ENCODE measurements around the gene GNG7.
"Not testable (repeated sequence)": the region's sequence is repeated elsewhere in the genome, so short reads cannot be mapped to it uniquely, and the experiment has no call there.

Gene GNG7

GRCh38 chr19:2546128-2547032 lies 156.1 kb downstream of the GNG7 start:
- DNase-seq = no peak

- DNase-seq = not testable (repeated sequence)
Observed at GRCh38 chr19:2545416-2546127, 156.9 kb downstream of the GNG7 start.

DNA sequence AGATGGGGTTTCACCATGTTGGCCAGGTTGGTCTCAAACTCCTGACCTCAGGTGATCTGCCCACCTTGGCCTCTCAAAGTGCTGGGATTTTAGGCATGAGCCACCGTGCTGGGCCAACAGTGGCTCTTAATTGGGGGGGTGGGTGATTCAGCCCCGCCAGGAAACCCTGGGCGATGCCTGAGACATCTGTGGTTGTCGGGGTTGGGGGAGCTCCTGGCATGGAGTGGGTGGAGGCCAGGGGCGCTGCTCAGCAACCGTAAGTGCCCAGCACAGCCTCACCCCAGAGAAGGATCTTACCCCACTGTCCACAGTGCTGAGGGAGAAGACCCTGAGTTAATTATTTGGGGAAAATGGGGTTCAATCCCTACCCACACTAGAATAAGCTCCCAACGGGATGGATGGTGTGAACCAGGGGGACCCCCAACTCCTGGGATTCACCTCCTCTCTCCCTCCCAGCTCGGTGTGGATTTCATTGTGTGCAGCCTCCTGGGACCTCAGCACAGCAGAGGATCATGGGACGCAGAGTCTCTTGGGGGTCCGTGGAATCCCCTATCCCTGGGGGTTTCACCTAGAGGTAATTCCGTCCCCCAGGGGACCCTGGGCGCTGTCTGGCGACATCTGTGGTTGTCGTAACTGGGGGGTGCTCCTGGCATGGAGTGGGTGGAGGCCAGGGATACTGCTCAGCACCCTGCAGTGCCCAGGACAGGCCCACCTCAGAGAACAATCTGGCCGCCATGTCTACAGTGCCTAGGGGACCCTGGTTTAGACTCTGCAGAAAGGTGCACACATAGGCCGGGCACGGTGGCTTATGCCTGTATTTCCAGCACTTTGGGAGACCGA lies 157.7 kb downstream of the GNG7 start:
- DNase-seq = no peak

DNA sequence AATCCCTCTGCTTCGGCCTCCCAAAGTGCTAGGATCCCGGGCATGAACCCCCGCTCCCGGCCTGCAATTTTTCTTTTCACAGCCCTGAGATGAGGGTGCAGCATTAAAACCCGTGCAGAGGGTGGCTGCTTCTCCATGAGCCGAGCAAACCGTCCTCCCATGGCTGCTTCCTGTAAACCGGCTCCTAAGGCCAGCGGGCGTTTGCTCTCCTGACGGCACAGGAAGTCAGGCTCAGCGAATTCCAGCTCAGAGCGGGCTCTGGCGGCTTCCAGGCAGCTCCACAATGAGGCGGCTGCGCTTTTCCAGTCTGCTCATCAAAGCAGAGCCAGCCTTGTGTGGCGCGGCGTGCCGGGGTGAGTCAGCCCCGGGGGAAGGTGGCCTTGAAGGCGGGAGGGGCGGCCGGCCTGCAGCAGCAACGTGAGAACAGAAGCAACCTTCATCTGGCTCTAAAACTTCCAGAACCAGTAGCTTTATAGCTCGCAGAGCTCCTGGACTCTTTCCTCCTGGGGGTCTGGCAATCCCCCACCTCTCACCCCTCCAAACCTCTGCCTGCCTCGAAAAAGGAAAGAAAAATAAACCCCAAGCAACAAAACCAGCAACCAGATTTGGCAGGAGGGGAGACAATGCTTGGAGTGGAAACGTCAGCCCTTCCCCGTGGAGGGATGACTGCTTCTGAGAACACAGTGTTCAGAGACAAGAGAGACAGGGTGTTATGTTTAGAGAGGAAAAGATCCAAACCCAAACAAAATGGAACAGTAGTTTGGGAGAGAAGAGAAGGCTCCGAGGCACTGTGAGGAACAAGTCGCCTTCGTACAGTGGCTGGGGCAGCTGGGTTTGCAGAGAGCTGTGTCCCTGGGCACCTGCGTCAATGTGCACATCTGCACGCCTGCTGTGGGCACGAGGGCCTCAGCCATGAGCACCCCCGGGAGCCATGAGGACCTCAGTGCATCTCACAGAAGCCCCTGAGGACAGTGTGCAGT lies 158.7 kb downstream of the GNG7 start:
- peak; percentile 81 for DNase-seq

DNA sequence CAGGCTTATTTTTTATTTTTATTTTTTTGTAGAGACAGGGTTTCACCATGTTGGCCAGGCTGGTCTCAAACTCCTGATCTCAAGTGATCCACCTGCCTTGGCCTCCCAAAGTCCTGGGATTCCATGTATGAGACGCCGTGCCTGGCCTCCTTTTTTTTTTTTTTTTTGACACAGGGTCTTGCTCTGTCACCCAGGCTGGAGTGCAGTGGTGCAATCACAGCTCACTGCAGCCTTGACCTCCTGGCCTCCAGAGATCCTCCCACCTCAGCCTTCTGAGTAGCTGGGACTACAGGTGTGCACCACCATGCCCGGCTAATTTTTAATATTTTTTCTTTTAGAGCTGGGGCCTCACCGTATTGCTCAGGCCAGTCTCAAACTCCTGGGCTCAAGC lies 159.4 kb downstream of the GNG7 start:
- DNase-seq = not testable (repeated sequence)

- DNase-seq = no peak
Observed at GRCh38 chr19:2542341-2543069, 160.0 kb downstream of the GNG7 start.

- no peak for DNase-seq
Observed at GRCh38 chr19:2540646-2541454, 161.6 kb downstream of the GNG7 start.

DNA sequence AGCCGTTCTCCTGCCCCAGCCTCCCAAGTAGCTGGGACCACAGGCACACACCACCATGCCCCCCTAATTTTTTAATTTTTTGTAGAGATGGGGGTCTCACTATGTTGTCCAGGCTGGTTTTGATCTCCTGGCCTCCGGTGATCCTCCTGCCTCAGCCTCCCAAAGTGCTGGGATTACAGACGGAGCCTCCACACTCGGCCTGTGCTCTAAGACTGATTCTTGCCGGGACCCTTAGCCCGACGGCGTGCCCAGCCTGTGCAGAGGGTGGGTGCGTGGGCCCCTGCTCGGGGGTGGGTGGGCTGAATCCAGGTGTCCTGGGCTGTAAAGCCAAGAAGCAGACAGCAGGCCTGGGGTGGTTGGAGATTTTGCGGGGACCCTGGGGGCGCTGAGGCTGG lies 162.2 kb downstream of the GNG7 start:
- no peak for DNase-seq

GRCh38 chr19:2538096-2538757 lies 164.3 kb downstream of the GNG7 start:
- no peak for DNase-seq

DNA sequence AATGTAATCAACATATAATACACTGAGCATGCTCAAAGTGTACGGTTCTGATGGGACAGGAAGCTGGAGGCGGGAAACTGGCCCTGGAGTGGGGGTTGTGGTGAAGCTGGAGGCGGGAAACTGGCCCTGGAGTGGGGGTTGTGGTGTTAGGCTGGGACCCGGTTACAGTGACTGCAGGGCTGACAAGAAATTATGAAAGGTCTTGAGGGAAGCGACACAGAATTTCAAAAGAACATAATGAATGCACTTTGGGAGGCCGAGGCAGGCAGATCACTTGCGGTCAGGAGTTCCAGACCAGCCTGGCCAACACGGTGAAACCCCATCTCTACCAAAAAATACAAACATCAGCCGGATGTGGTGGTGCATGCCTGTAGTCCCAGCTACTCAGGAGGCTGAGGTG lies 164.9 kb downstream of the GNG7 start:
- DNase-seq = not testable (repeated sequence)

DNA sequence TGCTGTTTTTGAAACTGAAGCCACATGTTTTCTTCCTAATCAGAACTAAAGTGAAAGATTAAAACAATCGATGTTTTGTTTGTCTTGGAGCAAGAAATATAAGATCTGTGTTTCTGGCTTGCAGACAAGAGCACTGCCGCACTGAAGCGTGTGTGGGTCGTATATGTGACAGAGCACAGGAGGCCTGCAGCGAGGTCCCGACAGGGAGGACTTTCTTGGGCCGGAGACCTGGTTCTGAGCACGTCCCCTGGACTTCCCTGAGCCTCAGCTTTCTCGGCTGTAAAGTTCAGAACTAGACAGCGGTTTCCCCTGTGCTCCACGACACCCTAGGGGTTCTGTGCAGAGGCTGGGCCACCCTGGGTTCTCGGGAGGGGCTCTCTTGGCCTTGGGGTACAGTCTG lies 166.0 kb downstream of the GNG7 start:
- DNase-seq = no peak

DNA sequence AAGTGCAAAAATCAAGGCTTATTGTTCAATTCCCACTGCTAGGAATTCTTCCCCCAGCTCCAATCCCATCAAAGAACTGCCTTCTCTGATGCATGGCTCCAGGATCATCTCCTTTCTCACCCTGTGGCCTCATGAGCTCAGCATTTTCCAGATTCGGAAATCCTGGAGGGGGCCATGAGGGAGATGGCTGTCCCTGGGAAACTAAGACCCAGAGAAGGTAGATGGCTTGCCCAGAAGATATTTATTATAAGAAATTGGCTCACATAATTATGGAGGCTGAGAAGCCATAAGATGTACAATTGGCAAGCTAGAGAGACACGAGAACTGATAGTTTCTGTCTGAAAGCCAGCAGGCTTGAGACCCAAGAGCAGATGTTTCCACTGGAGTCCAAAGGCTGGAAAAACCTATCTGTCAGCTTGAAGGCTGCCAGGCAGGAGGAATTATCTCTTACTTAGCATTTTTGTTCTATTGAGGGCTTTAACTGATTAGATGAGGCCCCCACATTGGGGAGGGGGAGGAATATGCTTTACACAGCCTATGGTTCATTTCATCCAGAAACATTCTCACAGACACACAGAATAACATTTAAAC lies 168.0 kb downstream of the GNG7 start:
- DNase-seq = no peak

GRCh38 chr19:2533686-2534422 lies 168.6 kb downstream of the GNG7 start:
- no peak for DNase-seq

- DNase-seq = no peak
Observed at GRCh38 chr19:2533072-2533425, 169.4 kb downstream of the GNG7 start.

GRCh38 chr19:2532252-2533071 lies 170.0 kb downstream of the GNG7 start:
- no peak for DNase-seq

DNA sequence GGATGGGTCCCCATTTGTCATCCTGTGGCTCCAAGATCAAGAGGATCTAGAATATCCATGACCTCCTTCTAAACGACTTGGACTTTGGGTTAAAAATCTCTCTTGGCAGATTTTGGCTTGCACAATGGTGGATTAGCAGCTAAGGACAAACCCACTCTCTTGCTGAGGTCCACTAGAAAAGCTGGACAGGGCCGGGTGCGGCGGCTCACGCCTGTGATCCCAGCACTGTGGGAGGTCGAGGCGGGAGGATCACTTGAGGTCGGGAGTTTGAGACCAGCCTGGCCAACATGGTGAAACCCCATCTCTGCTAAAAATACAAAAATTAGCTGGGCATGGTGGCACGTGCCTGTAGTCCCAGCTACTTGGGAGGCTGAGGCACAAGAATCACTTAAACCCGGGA lies 172.6 kb downstream of the GNG7 start:
- DNase-seq = not testable (repeated sequence)

DNA sequence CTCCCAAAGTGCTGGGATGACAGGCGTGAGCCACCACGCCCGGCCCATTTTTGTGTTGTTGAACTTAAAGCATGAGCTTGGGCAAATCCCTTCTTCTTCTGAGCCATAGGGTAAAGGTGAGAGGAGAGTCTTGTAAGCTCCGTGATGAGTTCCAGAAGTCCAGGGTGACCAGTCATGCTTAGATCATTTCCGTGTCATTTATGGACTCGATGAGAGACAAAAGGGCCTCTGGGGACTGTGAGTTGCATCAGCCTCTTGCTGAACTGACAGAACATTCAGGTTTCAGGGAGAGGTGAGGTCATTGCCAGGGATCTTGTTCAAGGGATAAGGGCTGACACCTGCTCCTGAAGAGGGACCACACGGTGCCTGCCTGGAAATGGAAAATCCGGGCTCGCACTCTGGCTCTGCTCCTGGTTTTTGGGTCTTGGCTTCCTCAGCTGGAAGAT lies 173.0 kb downstream of the GNG7 start:
- no peak for DNase-seq

- no peak for DNase-seq
Observed at GRCh38 chr19:2528675-2529101, 173.8 kb downstream of the GNG7 start.

All from NCI-H2171 (cell line).